ENCODE results near the gene HDDC3.
"Not testable (repeated sequence)": the region's sequence is repeated elsewhere in the genome, so short reads cannot be mapped to it uniquely, and the experiment has no call there.

Gene HDDC3

DNA sequence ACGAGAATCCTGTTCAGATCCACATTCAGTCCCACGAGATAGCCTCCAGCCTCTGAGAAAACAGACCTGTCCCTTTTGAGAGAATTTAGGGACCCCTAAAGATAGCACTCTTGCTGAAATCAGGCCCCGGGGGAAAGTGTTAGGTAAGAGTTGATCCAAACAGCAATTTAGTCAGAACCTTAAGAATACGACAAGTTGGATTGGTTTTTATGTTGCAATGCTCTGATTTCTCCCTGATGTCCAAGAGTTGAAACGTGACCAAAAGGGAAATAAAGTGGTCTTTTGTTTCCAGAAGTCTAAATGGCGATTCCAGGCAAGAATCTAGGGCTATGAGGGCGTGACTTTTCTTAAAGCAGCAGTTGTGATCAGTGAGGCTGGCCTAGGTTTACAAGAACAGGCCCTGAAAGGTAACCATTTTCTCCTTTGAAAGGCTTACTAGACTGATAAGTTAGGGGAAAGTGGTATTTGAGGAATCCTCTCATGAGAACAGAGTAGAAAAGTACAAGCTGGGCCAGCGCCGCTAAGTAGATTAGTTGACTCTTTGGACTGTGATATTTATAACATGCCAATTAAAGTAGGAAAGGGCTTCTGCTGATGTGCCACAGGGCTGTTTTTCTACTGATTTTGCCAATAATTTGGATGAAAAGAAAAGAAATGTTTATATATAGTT, 24.4 kb downstream of the HDDC3 start:
- no peak for DNase-seq

DNA sequence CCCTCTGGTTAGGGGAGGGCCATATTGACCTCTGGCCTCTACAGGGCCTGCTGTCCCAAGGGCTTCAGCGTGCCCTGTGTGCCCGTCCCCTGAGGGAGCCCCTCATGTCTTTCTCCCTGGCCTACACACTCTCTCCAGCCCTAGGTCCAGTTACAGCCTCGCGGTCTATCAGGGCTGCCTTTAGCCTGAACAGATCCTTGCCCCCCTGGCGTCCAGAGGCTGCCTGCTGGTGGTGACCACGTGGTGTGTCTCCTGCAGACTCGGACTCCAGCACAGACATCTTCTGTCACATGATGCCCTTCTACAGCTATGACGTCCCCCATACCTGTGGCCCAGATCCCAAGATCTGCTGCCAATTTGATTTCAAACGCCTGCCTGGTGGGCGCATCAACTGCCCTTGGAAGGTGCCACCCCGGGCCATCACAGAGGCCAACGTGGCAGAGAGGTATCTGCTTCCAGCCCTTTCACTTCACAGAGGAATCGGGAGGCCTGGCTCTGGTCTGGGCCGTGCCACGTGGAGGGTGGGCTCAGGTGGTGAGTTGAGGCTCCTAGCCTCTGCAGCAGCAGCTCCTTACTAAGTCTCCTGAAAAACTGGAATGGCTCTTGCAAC, 25.2 kb downstream of the HDDC3 start:
- DNase-seq = no peak

DNA sequence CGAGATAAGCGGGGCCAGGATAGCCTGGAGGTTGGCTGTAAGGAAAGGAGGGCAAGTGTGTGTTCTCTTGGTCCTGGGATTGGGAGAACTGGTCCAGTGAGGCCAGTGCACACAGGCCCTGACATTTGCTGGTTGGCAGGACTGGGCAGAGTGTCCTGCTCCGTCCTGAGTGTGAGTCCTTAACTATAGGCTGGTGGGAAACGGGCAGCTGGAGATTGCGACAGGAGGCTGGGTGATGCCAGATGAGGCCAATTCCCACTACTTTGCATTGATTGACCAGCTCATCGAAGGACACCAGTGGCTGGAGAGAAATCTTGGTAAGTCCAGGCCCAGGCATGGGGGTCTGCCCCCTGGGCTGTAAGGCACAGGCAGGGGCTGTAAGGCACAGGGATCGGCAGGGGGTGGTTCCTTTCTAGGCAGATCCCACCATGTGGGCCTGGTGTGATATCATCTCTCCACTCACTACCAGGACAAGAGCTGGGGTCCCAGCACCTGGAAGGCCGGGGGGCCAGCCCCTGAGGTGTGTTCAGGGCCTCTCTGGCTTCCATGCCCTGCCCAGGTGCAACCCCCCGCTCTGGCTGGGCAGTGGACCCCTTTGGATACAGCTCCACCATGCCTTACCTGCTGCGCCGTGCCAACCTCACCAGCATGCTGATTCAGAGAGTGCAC, 26.0 kb downstream of the HDDC3 start:
- DNase-seq = no peak

DNA sequence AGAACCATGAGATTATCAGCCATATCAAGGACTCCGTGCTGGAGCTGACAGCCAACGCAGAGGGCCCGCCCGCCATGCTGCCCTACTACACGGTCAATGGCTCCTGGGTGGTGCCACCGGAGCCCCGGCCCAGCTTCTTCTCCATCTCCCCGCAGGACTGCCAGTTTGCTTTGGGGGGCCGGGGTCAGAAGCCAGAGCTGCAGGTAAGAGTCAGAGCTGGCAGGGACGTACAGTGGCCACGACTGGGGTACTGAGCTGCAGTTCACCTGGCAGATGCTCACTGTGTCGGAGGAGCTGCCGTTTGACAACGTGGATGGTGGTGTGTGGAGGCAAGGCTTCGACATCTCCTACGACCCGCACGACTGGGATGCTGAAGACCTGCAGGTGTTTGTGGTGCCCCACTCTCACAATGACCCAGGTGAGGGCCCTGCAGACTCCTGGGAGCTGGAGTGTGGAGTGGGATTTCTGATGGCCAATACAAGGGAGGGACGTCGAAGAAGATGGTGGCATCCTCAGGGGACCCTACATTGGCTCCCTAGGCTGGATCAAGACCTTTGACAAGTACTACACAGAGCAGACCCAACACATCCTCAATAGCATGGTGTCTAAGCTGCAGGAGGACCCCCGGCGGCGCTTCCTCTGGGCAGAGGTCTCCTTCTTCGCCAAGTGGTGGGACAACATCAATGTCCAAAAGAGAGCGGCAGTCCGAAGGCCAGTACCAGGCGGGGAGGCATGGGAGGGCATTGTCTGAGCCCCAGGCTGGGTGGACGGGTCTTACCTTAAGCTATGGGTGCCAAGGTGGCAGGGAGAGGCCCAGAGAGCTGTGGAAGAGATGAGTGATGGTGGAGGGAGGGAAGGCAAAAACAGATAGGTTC, 26.8 kb downstream of the HDDC3 start:
- no peak for DNase-seq

DNA sequence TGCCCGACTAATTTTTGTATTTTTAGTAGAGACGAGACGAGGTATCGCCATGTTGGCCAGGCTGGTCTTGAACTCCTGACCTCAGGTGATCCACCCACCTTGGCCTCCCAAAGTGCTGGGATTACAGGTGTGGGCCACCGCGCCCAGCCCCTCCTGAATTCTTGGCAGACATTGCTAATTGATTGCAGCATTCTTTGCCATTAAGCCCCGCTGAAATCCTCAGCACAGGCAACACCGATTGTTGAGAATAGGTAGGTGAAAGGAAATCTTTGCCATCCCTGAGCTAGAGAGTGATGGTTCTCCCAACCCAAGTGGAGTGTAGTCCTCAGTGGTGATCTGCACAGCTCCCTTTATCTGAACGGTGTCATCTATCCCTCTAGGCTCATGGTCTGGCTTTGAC, 27.6 kb downstream of the HDDC3 start:
- DNase-seq = no peak

DNA sequence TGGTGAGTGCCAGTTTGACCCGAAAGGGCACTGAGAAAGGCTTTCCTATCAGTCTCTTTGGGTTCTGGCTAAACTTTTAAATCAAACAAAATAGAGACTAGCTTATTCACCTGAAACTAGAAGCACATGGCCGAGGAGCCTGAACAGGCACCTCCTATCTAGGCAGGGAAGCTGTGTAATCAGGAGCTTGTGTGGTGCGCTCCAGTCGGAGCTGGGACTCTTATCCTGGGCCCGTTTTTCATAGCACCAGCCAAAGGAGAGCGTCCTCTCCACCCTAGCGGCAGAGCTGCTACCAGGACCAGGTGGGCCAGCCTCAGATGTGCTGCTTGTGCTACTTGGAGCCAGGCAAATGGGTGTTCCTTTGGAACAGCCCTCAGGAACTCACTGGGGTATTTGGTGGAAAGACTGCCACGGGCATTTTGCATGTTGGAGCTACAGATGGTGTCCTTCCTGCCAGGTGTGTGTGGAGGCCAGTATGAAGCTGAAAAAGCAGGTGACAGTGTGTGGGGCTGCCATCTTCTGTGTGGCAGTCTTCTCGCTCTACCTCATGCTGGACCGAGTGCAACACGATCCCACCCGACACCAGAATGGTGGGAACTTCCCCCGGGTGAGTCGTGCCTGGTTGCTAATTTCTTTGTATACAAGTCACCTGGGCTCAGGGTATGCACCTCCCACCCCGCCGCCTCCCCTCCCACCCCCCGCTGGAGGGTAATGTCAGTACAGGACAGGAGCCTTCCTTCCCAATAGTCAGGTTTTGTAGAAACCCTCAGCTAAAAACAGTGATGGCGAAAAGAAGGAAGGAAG, 28.4 kb downstream of the HDDC3 start:
- DNase-seq = peak; percentile 70

DNA sequence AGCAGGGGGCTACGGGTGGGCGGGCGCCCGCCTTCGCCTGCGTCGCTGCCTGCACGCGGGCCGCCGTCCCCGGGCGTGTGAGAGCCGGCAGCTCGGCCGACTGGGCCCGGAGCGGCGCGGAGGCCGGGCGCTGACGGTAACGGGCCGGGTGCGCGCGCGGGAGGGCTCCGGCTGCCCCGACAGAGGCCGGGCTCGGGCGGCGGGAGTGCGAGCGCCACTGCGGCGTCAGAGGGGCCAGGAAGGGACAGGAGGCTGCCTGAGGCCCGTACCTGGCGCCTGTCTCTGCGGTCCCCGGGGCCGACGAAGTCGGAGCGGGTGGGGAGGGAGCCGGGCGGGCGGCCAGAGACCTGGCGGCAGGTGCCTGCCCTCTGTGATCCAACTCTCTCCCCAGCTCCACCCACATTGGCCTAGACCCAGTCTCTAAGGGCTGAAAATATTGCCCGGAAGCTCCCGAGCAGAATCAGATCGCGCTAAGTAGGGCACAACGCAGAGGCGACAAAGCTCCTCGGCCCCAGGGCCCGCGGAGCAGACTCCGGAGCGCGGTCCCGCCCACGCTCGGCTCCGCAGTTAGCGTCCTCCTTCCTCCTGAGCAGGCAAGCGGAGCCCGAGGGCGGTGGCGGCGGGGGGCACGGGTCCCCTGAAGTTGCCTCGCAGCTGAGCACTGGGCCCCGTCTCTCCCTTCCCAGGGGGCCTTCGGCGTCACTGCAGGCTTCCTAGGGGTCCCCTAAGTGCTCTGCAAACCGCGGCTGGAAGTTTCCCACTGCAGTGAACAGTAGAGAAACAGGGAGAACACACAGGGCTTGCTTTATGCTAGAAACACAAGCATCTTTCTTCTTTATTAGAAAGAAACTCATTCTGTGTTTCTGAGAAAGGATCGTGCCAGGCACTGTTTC, 29.3 kb downstream of the HDDC3 start, which contains the start of gene MAN2A2:
MAN2A2 (plus strand) TSS at position 463 of the 893 bp plus-strand sequence. CDS start 906 bp downstream, outside the sequence.
- DNase-seq = peak; percentile 80

DNA sequence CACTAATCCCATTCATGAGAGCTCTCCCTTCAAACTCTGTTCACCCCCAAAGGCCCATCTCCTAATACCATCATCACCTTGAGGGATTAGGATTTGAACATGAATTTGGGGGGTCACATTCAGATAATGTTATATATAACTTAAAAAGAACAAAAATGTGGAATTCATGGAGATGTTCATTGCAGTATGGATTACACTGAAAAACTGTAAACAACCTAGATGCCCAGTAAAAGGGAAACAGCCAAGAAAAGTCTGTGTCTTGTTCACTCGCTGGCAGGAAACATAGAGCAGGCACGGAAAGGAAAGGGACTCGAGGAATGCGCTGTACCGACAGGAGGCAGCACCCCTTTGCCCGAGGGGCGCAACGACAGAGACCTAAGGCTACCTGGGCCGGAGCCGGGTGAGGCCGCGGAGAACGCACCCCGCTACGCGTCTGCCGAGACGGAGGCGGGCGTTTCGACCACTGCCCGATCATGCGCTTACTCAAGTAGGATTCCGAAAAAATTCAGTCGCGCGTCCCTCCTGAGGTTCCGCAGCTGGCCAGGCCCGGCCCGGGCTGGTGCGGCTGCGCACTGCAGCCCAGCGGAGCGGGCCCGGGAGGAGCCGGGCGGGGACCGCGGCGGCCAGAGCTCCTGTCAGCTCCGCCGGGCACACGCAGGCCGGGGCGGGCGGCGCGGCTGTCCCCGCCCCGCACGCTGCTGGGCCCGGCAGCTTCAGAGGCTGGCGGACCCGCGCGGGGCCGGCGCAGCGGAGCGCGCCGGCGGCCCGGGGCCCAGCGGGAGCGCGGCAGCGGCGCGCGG, 30.1 kb downstream of the HDDC3 start:
- peak; percentile 76 for DNase-seq

DNA sequence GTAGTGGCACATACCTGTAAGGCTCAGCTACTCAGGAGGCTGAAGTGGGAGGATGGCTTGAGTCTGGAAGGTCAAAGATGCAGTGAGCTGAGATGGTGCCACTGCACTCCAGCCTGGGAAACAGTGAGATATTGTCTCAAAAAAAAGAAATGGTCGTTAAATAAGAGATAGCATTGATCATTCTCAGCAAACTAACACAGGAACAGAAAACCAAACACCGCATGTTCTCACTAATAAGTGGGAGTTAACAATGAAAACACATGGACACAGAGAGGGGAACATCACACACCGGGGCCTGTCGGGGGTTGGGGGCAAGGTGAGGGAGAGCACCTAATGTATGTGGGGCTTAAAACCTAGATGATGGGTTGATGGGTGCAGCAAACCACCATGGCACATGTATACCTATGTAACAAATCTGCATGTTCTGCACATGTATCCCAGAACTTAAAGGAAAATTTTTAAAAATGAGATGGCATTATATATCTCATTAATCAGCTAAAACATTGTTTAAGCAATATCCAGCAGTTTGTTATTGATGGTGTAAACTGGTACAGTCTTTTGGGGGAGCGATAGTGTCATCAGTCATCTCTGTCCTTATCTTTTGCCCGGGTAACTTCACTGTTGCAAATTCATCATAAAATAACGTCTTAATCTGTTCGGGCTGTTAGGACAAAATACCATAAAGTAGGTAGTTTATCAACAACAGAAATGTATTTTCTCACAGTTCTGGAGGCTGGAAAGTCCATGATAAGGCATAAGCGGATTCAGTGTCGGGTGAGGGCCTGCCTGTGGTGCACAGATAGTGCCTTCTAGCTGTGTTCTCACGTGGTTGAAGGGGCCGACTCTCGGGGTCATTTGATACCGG, 30.9 kb downstream of the HDDC3 start:
- no peak for DNase-seq

DNA sequence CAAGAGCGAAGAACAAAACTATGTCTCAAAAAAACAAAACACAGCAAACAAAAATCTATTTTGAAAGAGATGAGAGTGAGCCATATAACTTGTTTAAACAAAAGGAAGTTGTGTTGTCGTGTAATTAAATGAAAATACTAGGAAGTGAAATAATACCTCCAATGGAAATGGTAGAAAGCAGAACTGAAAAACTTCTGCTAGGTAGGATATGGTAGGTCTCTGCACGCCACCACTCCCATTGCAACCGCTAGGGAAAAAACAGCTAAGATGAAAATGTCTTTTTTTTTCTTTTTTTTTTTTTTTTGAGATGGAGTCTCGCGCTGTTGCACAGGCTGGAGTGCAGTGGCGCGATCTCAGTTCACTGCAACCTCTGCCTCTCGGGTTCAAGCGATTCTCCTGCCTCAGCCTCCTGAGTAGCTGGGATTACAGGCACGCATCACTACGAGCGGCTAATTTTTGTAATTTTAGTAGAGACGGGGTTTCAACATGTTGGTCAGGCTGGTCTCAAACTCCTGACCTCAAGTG, 35.2 kb downstream of the HDDC3 start:
- DNase-seq = not testable (repeated sequence)

DNA sequence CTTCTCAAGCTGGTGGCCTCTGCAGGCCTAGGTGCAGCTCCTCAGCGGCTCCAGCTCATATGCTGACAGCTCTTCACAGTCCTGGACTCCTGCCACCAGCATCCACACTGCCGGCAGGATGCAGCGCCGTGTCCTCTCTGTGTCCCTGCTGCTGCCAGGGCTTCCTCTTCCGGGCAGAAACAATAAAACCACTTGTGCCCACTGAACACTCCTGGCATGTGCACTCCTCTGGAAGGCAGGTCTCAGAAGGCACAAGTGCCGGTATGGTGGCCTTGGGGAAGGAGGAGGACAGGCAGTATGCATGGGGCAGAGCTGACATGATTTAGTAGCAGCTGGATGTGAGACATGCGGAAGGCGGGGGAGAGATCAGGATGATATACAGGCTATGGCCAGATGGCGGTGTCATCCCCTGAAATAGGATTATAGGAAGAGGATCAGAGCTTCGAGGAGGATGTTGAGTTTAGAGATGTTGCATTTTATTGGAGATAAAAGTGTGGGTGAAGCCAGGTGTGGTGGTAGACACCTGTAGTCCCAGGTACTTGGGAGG, 36.7 kb downstream of the HDDC3 start:
- DNase-seq = peak; percentile 77

DNA sequence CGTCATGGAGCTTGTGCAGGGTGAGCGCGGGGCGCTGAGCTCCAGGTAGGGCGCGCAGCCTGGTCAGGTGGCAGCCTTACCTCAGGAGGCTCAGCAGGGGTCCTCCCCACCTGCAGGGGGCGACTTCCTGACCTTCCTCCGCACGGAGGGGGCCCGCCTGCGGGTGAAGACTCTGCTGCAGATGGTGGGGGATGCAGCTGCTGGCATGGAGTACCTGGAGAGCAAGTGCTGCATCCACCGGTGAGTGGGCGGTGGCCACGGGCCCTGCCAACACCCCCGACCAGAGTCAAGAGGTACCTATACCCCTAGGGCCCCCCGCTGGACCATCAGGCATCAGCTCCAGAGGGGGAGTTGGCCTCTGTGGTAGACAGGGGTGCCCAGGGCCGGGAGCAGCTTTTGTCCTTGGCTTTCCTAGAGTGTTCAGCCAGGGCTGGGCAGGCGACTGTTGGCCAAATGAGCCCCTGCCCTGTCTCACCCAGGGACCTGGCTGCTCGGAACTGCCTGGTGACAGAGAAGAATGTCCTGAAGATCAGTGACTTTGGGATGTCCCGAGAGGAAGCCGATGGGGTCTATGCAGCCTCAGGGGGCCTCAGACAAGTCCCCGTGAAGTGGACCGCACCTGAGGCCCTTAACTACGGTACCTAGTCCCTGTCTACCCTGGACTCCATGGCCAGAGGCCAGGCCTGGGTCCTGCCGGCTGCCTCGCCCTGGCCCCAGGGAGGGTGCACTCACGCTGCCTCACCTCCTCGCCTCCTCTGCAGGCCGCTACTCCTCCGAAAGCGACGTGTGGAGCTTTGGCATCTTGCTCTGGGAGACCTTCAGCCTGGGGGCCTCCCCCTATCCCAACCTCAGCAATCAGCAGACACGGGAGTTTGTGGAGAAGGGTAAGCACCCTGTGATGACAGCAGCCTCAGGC, 38.9 kb downstream of the HDDC3 start:
- DNase-seq = no peak

DNA sequence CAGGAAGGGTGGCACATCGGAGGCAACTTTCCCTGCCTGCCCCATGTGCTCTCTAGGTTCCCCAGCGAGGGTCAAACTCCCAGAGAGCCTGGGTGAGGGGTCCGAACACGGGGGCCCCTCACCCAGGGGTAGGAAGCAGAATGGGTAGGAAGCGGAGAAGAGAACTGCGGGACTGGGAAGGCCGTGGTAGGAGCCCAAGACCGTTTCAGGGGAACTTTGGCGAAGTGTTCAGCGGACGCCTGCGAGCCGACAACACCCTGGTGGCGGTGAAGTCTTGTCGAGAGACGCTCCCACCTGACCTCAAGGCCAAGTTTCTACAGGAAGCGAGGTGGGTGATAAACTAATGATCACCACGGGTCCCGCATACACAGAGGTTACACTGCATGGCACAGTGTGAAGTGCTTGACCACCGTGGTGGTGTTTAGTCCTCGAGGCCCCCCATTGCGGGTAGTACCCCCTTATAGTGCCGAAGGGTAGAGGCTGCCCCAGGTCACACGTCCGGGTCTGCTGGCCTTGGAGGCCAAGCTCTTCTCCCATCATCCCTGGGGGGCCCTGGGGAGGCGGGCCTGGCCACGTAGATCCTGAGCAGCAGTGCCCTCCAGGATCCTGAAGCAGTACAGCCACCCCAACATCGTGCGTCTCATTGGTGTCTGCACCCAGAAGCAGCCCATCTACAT, 39.7 kb downstream of the HDDC3 start:
- no peak for DNase-seq

DNA sequence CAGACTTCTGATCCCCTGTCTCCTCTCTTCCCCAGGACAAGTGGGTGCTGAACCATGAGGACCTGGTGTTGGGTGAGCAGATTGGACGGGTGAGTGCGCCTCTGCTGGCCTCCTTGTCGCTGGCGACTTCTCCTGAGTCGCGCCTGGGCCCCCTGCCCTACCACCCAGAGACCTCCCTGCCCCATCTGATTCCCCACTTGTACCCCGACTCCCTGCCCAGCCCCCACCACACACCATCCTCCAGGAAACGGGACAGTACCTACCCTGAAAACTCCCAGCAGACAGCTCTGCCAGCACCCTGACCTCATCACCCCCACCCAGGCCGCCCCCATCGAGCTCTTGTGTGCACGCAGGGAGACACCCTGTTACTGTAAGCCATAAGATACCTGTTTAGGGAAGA, 40.3 kb downstream of the HDDC3 start:
- DNase-seq = no peak

DNA sequence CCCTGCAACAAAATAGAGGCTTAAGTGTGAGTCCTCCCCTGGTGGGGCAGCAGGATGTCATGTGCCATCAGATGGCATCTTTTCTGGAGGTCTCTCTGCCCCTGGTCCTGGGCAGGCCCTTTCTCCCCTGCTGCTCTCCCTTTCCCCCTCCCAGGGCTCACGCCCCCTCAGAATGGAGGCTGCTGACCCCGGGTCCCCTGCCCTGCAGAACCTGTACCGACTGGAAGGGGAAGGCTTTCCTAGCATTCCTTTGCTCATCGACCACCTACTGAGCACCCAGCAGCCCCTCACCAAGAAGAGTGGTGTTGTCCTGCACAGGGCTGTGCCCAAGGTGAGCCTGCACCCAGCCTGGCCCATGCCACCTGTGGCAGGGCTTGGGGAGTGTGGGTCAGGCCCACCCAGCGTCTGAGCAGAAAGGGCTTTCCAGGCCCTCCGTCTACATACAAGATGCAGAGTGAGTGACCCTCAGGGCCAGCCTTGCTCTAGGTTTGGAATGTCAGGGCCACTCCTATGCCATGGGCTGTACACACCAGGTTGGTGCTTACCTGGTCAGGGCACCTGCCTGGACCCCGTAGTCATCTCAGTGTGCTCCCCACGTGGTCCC, 40.9 kb downstream of the HDDC3 start:
- DNase-seq = no peak

DNA sequence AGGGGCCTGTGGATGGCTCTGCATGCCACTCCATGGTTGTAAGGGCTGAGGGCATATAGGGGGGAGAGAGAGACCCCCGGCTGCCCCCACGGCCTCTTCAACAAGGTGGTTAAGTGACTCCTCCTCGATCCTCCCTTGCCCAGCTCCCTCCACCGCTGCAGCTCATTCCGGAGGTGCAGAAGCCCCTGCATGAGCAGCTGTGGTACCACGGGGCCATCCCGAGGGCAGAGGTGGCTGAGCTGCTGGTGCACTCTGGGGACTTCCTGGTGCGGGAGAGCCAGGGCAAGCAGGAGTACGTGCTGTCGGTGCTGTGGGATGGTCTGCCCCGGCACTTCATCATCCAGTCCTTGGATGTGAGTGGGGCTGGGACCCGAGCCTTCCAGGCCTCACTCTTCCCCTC, 41.5 kb downstream of the HDDC3 start:
- no peak for DNase-seq

Data from NCI-H510A treated with DMSO at 0.1 percent for 48 hours (cell line).